GM12873 (cell line): ENCODE measurements around the gene AURKB.

Experiments used
- CTCF ChIP-seq: IDR thresholded peaks from 2 replicates; pipeline ENCODE4 v1.5.1; 2012; ENCODE audit warnings: low read depth, mild to moderate bottlenecking, moderate library complexity, low read length, control low read depth; ENCODE audit not compliant: insufficient read depth; ENCODE audit errors: missing control alignments

Gene AURKB

GRCh38 chr17:8155231-8155995, 55.0 kb downstream of the AURKB start:
- no peak for TF ChIP-seq CTCF
